Pancreas (tissue), 10 donors: ENCODE data around the gene OBI1. TPM values are rescaled to one million over a fixed set of nuclear protein-coding genes. Genes with fewer than 3 reads are reported as not detected.

ENCODE experiments used
- ATAC-seq, 4 donors: fragments of 200-7000 bp; cut with Tn5 transposase; one replicate each; pipeline versions ENCODE4 v1.8.0 to v1.9.1; 2020; ENCODE audit warnings: mild to moderate bottlenecking in 4 of 4, moderate library complexity in 4 of 4
- DNase-seq, 6 donors: peaks; one replicate each; pipeline ENCODE4 v3.0.0-alpha.2; 2020
- FAIRE-seq: peaks from 2 replicates; lab custom pipeline; 2012; peaks lifted over from hg19 to GRCh38; lab: Jason Lieb, UNC
- H3K27ac ChIP-seq, 4 donors: fragments of 200-600 bp; sonication (generic); 1 replicate in 3 of 4; 2 replicates in 1 of 4; pipeline versions ENCODE4 v1.5.0 to v1.8.0; 2020
- H3K27me3 ChIP-seq, 4 donors: fragments of 200-600 bp; one replicate each; pipeline ENCODE4 v1.8.0; 2021
- H3K36me3 ChIP-seq, 3 donors: fragments of 200-600 bp; sonication (generic) in 1 of 3; one replicate each; pipeline versions ENCODE4 v1.5.0 to v1.8.0; 2020 to 2021
- H3K4me1 ChIP-seq, 3 donors: fragments of 200-600 bp; one replicate each; pipeline ENCODE4 v1.8.0; 2021
- H3K4me3 ChIP-seq, 4 donors: fragments of 200-600 bp; sonication (generic) in 2 of 4; one replicate each; pipeline versions ENCODE4 v1.5.0 to v1.8.0; 2020 to 2021
- H3K9me3 ChIP-seq, 4 donors: fragments of 200-600 bp; one replicate each; pipeline ENCODE4 v1.8.0; 2021
- CTCF ChIP-seq, 4 donors: fragments of 200-600 bp; sonication (generic) in 3 of 4; IDR thresholded peaks; one replicate each; pipeline versions ENCODE4 v1.5.0 to v1.8.0; 2021; ENCODE audit warnings: antibody characterized with exemption in 4 of 4
- WGBS, 2 donors: extraction: QIAGEN DNeasy Blood & Tissue Kit; methylation state at CpG; one replicate each; pipeline ENCODE4 v1.1.7; 2013; 5-methylcytosine and 5-hydroxymethylcytosine counted together
- intact Hi-C, 3 donors: fragments of 100-400 bp; cut with DNase I; formaldehyde crosslinking; loops; one replicate each; pipeline versions ENCODE4 v1.11.1 to v1.14.2; 2022
- polyA plus RNA-seq, 2 donors: library from polyadenylated mRNA; stranded (reverse); fragments of 200-250 nt; gene quantifications; one replicate each; pipeline ENCODE4 v1.2.3, GENCODE V29; 2013
- total RNA-seq, 6 donors: library from RNA; stranded (reverse); fragmentation: NEBNext Ultra II Directional in 4 of 6; extraction: Animal tissue kit (Norgen Biotek cat#: 25700) in 4 of 6; gene quantifications; one replicate each; pipeline versions ENCODE4 v1.2.1 to v1.2.4, GENCODE V29; 2021 to 2023
- donor health status: healthy with polysubstance abuse.
- donor health status: DM: no; HTN: no; CAD: no; lungs with moderate emphysema.
- donor health status: DM: no; HTN: no; CAD: no.
- donor health status: control.
- donor health status: control.
- donor health status: Bipolar disorder and iron deficiency.
- donor health status: DM: yes; HTN: yes; CAD: no.
- donor health status: DM: no; HTN: no; CAD: no.
- donor health status: DM: no; HTN: no; CAD: no.
- donor health status: DM: yes; HTN: yes; CAD: no.

Gene OBI1
- total and polyA plus RNA-seq, 8 donors: 1.3 to 4.1 (median 2.6) TPM

GRCh38 chr13:78604782-78605611, 54.0 kb downstream of the OBI1 start:
- intact Hi-C loops: no loop called here
- DNase-seq: no peak
- Histone ChIP-seq H3K9me3 (no peaks in the 10 kb centered on the region), H3K27me3 (peaks cover 0 to 55% (median 17%) of the 10 kb centered on the region in 4 donors), H3K4me1 (peaks cover 0 to 11% (median 5%) of the 10 kb centered on the region in 3 donors), H3K4me3 (no peak overlapping the region), H3K36me3 (no peaks in the 10 kb centered on the region), H3K27ac (no peak overlapping the region)
- no peak for TF ChIP-seq CTCF (IDR thresholded peaks at IDR 0.05)
- FAIRE-seq: no peak
- 4 to 6% methylated on average over 20 of the region's 20 CpGs for WGBS, 2 donors
- no peak for ATAC-seq

GRCh38 chr13:78603240-78603957, 55.6 kb downstream of the OBI1 start, which contains the start of gene POU4F1:
Gene POU4F1, minus strand, starts transcription at chr13:78603552. Its CDS starts 226 bp downstream, at chr13:78603326.
- Histone ChIP-seq H3K4me1 (peaks cover 0 to 8% (median 5%) of the 10 kb centered on the region in 3 donors), H3K36me3 (no peaks in the 10 kb centered on the region), H3K9me3 (no peaks in the 10 kb centered on the region), H3K27me3 (peaks cover 0 to 65% (median 27%) of the 10 kb centered on the region in 4 donors), H3K4me3 (peak within 1 kb of the TSS in 2 of 4 donors; percentile 29 to 33), H3K27ac (no peak within 1 kb of the TSS)
- no peak for TF ChIP-seq CTCF (IDR thresholded peaks at IDR 0.05)
- WGBS, 2 donors: 1 to 2% methylated on average over 59 to 80 of the region's 80 CpGs
- peak in 3 of 6 donors; percentile 21 to 74 (median 73) for DNase-seq
- intact Hi-C loops: no loop called here
- peak in 3 of 4 donors; percentile 28 to 59 (median 51) for ATAC-seq
- FAIRE-seq: no peak

- peak overlapping the region in 2 of 4 donors; percentile 29 to 33 for H3K4me3 ChIP-seq
- ATAC-seq: peak in 1 of 4 donors; percentile 8
- no peak for TF ChIP-seq CTCF (IDR thresholded peaks at IDR 0.05)
- WGBS, 2 donors: 4 to 5% methylated on average over 43 to 51 of the region's 51 CpGs
- FAIRE-seq: no peak
- peaks cover 0 to 7% (median 3%) of the 10 kb centered on the region in 3 donors for H3K4me1 ChIP-seq
- intact Hi-C loops: no loop called here
- peaks cover 4 to 68% (median 31%) of the 10 kb centered on the region in 4 donors for H3K27me3 ChIP-seq
- no peaks in the 10 kb centered on the region for H3K36me3 ChIP-seq
- peak in 1 of 6 donors; percentile 72 for DNase-seq
- H3K27ac ChIP-seq: no peak overlapping the region
- H3K9me3 ChIP-seq: no peaks in the 10 kb centered on the region
Measured at GRCh38 chr13:78602561-78603239, 56.3 kb downstream of the OBI1 start.

GRCh38 chr13:78601874-78602560, 56.9 kb downstream of the OBI1 start:
- H3K27me3 ChIP-seq: peaks cover 4 to 75% (median 34%) of the 10 kb centered on the region in 4 donors
- peak overlapping the region in 1 of 4 donors; percentile 23 for H3K4me3 ChIP-seq
- peaks cover 0 to 7% (median 0%) of the 10 kb centered on the region in 3 donors for H3K4me1 ChIP-seq
- intact Hi-C loops: no loop called here
- H3K9me3 ChIP-seq: no peaks in the 10 kb centered on the region
- no peak for TF ChIP-seq CTCF (IDR thresholded peaks at IDR 0.05)
- 4 to 6% methylated on average over 53 to 112 of the region's 112 CpGs for WGBS, 2 donors
- FAIRE-seq (no peak), ATAC-seq (peak in 1 of 4 donors; percentile 23), DNase-seq (peak in 1 of 6 donors; percentile 57)
- no peak overlapping the region for H3K27ac ChIP-seq
- no peaks in the 10 kb centered on the region for H3K36me3 ChIP-seq
